ENCODE data around the gene MIGA2. TPM values are rescaled to one million over a fixed set of nuclear protein-coding genes. Genes with fewer than 3 reads are reported as not detected.
A peak's percentile ranks its signal among the peaks of the same experiment; 100 is the strongest.

MIGA2 gene
- total RNA-seq, 1 experiment from 2014 or later = 23.7 TPM

GRCh38 chr9:129038109-129038852, 1.9 kb downstream of the MIGA2 start:
- ChIA-PET POLR2A (no interaction called here), RAD21 (ENCODE audit: low non-redundant PET in 1 of 2, low total read pairs in 2 of 2, uncharacterized antibody in 2 of 2, unreplicated experiment in 2 of 2) (no interaction called here), CTCF (interaction anchor here (1.7 kb wide), 1 partner anchor 10 kb away, joined by 7 read pairs; the partner anchor contains the start of gene SH3GLB2)
- H3K9ac ChIP-seq (ENCODE audit: low read length) = no peak overlapping the region
- peaks cover 9 to 20% of the 10 kb centered on the region in 2 experiments; a peak in 2 of 4 replicates for H3K4me1 ChIP-seq (ENCODE audit: control insufficient read depth in 1 of 2, insufficient read depth in 2 of 2, low read length in 2 of 2)
- BruUV-seq (replicated peaks) = no TSS peak
- H3K4me2 ChIP-seq (ENCODE audit: low read length) = peak overlapping the region; percentile 83; the same call in 1 of the 2 replicates
- H3K79me2 ChIP-seq (ENCODE audit: insufficient read depth, low read length) = peaks cover 5% of the 10 kb centered on the region; the same call in 1 of the 2 replicates
- H3K9me2 ChIP-seq (ENCODE audit: insufficient read depth) = no peaks in the 10 kb centered on the region
- DNase-seq (ENCODE audit: low read depth, low spot score) (no peak), ATAC-seq (no peak)
- TF ChIP-seq POLR2A (IDR thresholded peaks at IDR 0.05; ENCODE audit: borderline replicate concordance, extremely low read depth, insufficient read depth, insufficient read length) (no peak), RAD21 (IDR thresholded peaks at IDR 0.05; ENCODE audit: low read depth) (no peak), YY1 (IDR thresholded peaks at IDR 0.05; ENCODE audit: extremely low read depth, insufficient replicate concordance, low read depth, low read length) (no peak), CTCF (IDR thresholded peaks at IDR 0.05 in 2 of 3, conservative IDR thresholded peaks at IDR 0.05 in 1 of 3; ENCODE audit: borderline replicate concordance in 1 of 3, insufficient read depth in 1 of 3, low read depth in 2 of 3, low read length in 2 of 3) (no peak), SRF (IDR thresholded peaks at IDR 0.05; ENCODE audit: low read depth) (no peak), MAX (IDR thresholded peaks at IDR 0.05) (no peak), REST (IDR thresholded peaks at IDR 0.05; ENCODE audit: low read depth) (no peak), EZH2 (IDR thresholded peaks at IDR 0.05) (no peak), SP1 (IDR thresholded peaks at IDR 0.05; ENCODE audit: low read depth) (no peak), EZH2phosphoT487 (IDR thresholded peaks at IDR 0.05; ENCODE audit: borderline replicate concordance) (no peak), FOSL1 (IDR thresholded peaks at IDR 0.05; ENCODE audit: low read depth) (no peak), JUND (IDR thresholded peaks at IDR 0.05) (no peak)
- H3K9me3 ChIP-seq (ENCODE audit: control insufficient read depth in 1 of 2, insufficient read depth in 1 of 2, low read depth in 1 of 2, low read length in 2 of 2) = no peaks in the 10 kb centered on the region
- peaks cover 0 to 4% of the 10 kb centered on the region in 2 experiments; a peak in 1 of 4 replicates for H3K36me3 ChIP-seq (ENCODE audit: control insufficient read depth in 1 of 2, insufficient read depth in 2 of 2, low read length in 2 of 2)
- H3K4me3 ChIP-seq (replicated peaks in 1 of 2; ENCODE audit: low read depth in 1 of 2, low read length in 2 of 2) = 0 out of 4 replicates have a peak overlapping the region, but pooled peaks of 1 of the 2 experiments have one; percentile 99
- intact Hi-C loops (cut with micrococcal nuclease) = no loop called here
- H3K27ac ChIP-seq (ENCODE audit: low read depth, low read length) = no peak overlapping the region
- no peaks in the 10 kb centered on the region for H4K20me1 ChIP-seq (ENCODE audit: insufficient read depth)
- no peak overlapping the region for H2AFZ ChIP-seq (ENCODE audit: low read depth, low read length, poor library complexity, severe bottlenecking)
- no peaks in the 10 kb centered on the region for H3K27me3 ChIP-seq (ENCODE audit: insufficient read depth, low read length)
